ENCODE measurements around the gene RIT2.
"Not testable (repeated sequence)": the region's sequence is repeated elsewhere in the genome, so short reads cannot be mapped to it uniquely, and the experiment has no call there.

- not testable (repeated sequence) for TF ChIP-seq POLR2AphosphoS5 (IDR thresholded peaks at IDR 0.05)
- TF ChIP-seq, protein P1, sequence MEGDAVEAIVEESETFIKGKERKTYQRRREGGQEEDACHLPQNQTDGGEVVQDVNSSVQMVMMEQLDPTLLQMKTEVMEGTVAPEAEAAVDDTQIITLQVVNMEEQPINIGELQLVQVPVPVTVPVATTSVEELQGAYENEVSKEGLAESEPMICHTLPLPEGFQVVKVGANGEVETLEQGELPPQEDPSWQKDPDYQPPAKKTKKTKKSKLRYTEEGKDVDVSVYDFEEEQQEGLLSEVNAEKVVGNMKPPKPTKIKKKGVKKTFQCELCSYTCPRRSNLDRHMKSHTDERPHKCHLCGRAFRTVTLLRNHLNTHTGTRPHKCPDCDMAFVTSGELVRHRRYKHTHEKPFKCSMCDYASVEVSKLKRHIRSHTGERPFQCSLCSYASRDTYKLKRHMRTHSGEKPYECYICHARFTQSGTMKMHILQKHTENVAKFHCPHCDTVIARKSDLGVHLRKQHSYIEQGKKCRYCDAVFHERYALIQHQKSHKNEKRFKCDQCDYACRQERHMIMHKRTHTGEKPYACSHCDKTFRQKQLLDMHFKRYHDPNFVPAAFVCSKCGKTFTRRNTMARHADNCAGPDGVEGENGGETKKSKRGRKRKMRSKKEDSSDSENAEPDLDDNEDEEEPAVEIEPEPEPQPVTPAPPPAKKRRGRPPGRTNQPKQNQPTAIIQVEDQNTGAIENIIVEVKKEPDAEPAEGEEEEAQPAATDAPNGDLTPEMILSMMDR (IDR thresholded peaks at IDR 0.05), result not testable (repeated sequence)
These were observed 320.2 kb downstream of the RIT2 start for GRCh38 chr18:42795213-42795789.
